ENCODE results near the gene GPC2. TPM values are rescaled to one million over a fixed set of nuclear protein-coding genes. Genes with fewer than 3 reads are reported as not detected.
"Not testable (repeated sequence)": the region's sequence is repeated elsewhere in the genome, so short reads cannot be mapped to it uniquely, and the experiment has no call there.

Gene GPC2
- total RNA-seq, 2 donors from 2014 or later, result 1.8 to 5.0 TPM

DNA sequence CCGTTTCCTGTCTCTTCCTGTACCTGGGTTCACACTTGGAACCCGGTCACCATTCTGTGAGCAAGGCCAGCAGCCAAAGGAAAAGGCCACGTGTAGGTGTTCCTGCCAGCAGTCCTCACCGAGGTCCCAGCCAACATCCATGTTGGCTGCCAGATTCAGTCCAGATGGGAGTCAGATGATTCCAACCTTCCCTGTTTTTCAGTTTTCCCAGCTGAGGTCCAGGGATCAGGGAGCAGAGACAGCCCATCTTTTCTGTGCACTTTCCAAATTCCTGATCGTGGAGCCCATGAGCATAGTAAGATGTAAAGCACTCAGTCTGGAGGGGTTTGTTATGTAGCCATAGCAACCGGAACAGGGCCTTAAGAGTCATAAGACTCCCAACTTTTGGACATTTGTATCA lies 38.7 kb upstream of the GPC2 start:
- no peak overlapping the region for H3K27ac ChIP-seq
- no peak overlapping the region for H3K4me3 ChIP-seq
- no peaks in the 10 kb centered on the region for H3K36me3 ChIP-seq
- DNase-seq (ENCODE audit: low spot score) (no peak), ATAC-seq (ENCODE audit: insufficient number of reproducible peaks, low FRiP score, low read depth) (no peak)
- H3K4me1 ChIP-seq (ENCODE audit: control insufficient read depth in 1 of 2, low read depth in 2 of 2), result no peaks in the 10 kb centered on the region
- no peaks in the 10 kb centered on the region for H3K27me3 ChIP-seq (replicated peaks; ENCODE audit: insufficient read depth)
- H3K9me3 ChIP-seq, result no peaks in the 10 kb centered on the region
- TF ChIP-seq, protein P1, sequence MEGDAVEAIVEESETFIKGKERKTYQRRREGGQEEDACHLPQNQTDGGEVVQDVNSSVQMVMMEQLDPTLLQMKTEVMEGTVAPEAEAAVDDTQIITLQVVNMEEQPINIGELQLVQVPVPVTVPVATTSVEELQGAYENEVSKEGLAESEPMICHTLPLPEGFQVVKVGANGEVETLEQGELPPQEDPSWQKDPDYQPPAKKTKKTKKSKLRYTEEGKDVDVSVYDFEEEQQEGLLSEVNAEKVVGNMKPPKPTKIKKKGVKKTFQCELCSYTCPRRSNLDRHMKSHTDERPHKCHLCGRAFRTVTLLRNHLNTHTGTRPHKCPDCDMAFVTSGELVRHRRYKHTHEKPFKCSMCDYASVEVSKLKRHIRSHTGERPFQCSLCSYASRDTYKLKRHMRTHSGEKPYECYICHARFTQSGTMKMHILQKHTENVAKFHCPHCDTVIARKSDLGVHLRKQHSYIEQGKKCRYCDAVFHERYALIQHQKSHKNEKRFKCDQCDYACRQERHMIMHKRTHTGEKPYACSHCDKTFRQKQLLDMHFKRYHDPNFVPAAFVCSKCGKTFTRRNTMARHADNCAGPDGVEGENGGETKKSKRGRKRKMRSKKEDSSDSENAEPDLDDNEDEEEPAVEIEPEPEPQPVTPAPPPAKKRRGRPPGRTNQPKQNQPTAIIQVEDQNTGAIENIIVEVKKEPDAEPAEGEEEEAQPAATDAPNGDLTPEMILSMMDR (IDR thresholded peaks at IDR 0.05), result no peak

- H3K27ac ChIP-seq; H3K9me3 ChIP-seq; H3K27me3 ChIP-seq (replicated peaks; ENCODE audit: insufficient read depth); H3K4me3 ChIP-seq; H3K4me1 ChIP-seq (ENCODE audit: control insufficient read depth in 1 of 2, low read depth in 2 of 2); H3K36me3 ChIP-seq; DNase-seq (ENCODE audit: low spot score); ATAC-seq (ENCODE audit: insufficient number of reproducible peaks, low FRiP score, low read depth): not testable (repeated sequence)
Observed at GRCh38 chr7:100214356-100214755, 37.2 kb upstream of the GPC2 start.

- Histone ChIP-seq H3K27me3 (replicated peaks; ENCODE audit: insufficient read depth) (no peaks in the 10 kb centered on the region), H3K4me3 (no peak overlapping the region), H3K27ac (no peak overlapping the region), H3K36me3 (no peaks in the 10 kb centered on the region), H3K9me3 (no peaks in the 10 kb centered on the region), H3K4me1 (ENCODE audit: control insufficient read depth in 1 of 2, low read depth in 2 of 2) (no peaks in the 10 kb centered on the region)
- TF ChIP-seq, protein P1 (IDR thresholded peaks at IDR 0.05), result no peak
- ATAC-seq (ENCODE audit: insufficient number of reproducible peaks, low FRiP score, low read depth), result no peak
- DNase-seq (ENCODE audit: low spot score), result no peak
Observed at GRCh38 chr7:100213672-100214071, 36.5 kb upstream of the GPC2 start.

GRCh38 chr7:100212631-100213286 lies 35.6 kb upstream of the GPC2 start:
- Histone ChIP-seq H3K4me1 (ENCODE audit: control insufficient read depth in 1 of 2, low read depth in 2 of 2) (no peaks in the 10 kb centered on the region), H3K27me3 (replicated peaks; ENCODE audit: insufficient read depth) (no peaks in the 10 kb centered on the region), H3K4me3 (no peak overlapping the region), H3K27ac (no peak overlapping the region), H3K9me3 (no peaks in the 10 kb centered on the region), H3K36me3 (no peaks in the 10 kb centered on the region)
- ATAC-seq (ENCODE audit: insufficient number of reproducible peaks, low FRiP score, low read depth), result no peak
- TF ChIP-seq, protein P1 (IDR thresholded peaks at IDR 0.05), result no peak
- no peak for DNase-seq (ENCODE audit: low spot score)

DNA sequence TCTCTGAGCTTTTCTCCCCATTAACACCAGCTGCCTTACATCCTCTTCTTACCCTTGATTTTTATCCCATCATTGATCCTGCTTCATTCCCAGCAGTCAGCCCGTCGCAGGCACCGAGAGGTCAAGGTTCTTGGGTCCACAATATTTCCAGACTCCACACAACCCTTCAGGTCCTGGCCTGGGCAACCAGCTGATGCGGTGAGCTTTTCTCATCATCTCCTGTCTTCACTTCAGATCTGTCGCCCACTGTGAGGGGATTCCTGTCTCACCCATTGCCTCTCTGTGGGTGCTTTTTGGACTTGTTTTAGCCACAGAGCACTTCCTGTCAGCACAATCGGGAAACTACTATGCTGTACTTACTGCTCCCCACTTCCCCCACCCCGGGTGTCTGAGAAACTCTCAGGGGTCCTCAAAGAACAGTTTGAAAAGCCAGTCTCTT lies 34.2 kb upstream of the GPC2 start:
- TF ChIP-seq, protein P1 (IDR thresholded peaks at IDR 0.05), result no peak
- ATAC-seq (ENCODE audit: insufficient number of reproducible peaks, low FRiP score, low read depth), result no peak
- H3K27me3 ChIP-seq (replicated peaks; ENCODE audit: insufficient read depth), result no peaks in the 10 kb centered on the region
- no peaks in the 10 kb centered on the region for H3K36me3 ChIP-seq
- no peak overlapping the region for H3K27ac ChIP-seq
- no peak overlapping the region for H3K4me3 ChIP-seq
- DNase-seq (ENCODE audit: low spot score), result no peak
- no peaks in the 10 kb centered on the region for H3K9me3 ChIP-seq
- H3K4me1 ChIP-seq (ENCODE audit: control insufficient read depth in 1 of 2, low read depth in 2 of 2), result no peaks in the 10 kb centered on the region

GRCh38 chr7:100210805-100211204 lies 33.6 kb upstream of the GPC2 start:
- DNase-seq (ENCODE audit: low spot score) (no peak), ATAC-seq (ENCODE audit: insufficient number of reproducible peaks, low FRiP score, low read depth) (no peak)
- H3K4me3 ChIP-seq, result no peak overlapping the region
- H3K27ac ChIP-seq, result no peak overlapping the region
- no peaks in the 10 kb centered on the region for H3K36me3 ChIP-seq
- H3K4me1 ChIP-seq (ENCODE audit: control insufficient read depth in 1 of 2, low read depth in 2 of 2), result no peaks in the 10 kb centered on the region
- H3K27me3 ChIP-seq (replicated peaks; ENCODE audit: insufficient read depth), result no peaks in the 10 kb centered on the region
- TF ChIP-seq, protein P1 (IDR thresholded peaks at IDR 0.05), result no peak
- no peaks in the 10 kb centered on the region for H3K9me3 ChIP-seq
